NT2/D1 (cell line): ENCODE results near the gene ANKRD2.
"Not testable (repeated sequence)": the region's sequence is repeated elsewhere in the genome, so short reads cannot be mapped to it uniquely, and the experiment has no call there.

Experiments used
- DNase-seq: peaks from one replicate; pipeline ENCODE4 v3.0.0-alpha.2; 2011; ENCODE audit warnings: low read depth, low spot score
- H3K27me3 ChIP-seq: 2 replicates; pipeline ENCODE4 v1.6.0; 2011; ENCODE audit warnings: mild to moderate bottlenecking; ENCODE audit not compliant: insufficient read length, insufficient read depth
- H3K36me3 ChIP-seq: 2 replicates; pipeline ENCODE4 v1.6.1; 2011; ENCODE audit warnings: mild to moderate bottlenecking, low read length, mixed read lengths; ENCODE audit not compliant: insufficient read depth, insufficient read length
- H3K4me1 ChIP-seq: 2 replicates; pipeline ENCODE4 v1.5.1; 2011; ENCODE audit not compliant: insufficient read depth, insufficient read length
- H3K4me3 ChIP-seq: 2 replicates; pipeline ENCODE4 v1.5.1; 2011; ENCODE audit warnings: low read depth; ENCODE audit not compliant: insufficient read length
- H3K9ac ChIP-seq: 2 replicates; pipeline ENCODE4 v1.6.0; 2011; ENCODE audit warnings: low read depth; ENCODE audit not compliant: insufficient read length
- H3K9me3 ChIP-seq: 2 replicates; pipeline ENCODE4 v1.5.1; 2011; ENCODE audit warnings: mild to moderate bottlenecking, low read length; ENCODE audit not compliant: insufficient read depth
- SUZ12 ChIP-seq: IDR thresholded peaks from 2 replicates; pipeline ENCODE4 v1.6.1; 2011; ENCODE audit not compliant: insufficient read length, insufficient read depth; ENCODE audit errors: extremely low read depth
- YY1 ChIP-seq: IDR thresholded peaks from 2 replicates; pipeline ENCODE4 v1.6.1; 2011; ENCODE audit not compliant: insufficient read length, insufficient read depth
- ZNF274 ChIP-seq: IDR thresholded peaks from 2 replicates; pipeline ENCODE4 v1.6.1; 2011; ENCODE audit warnings: mild to moderate bottlenecking, low read depth, low read length

ANKRD2 gene

DNA sequence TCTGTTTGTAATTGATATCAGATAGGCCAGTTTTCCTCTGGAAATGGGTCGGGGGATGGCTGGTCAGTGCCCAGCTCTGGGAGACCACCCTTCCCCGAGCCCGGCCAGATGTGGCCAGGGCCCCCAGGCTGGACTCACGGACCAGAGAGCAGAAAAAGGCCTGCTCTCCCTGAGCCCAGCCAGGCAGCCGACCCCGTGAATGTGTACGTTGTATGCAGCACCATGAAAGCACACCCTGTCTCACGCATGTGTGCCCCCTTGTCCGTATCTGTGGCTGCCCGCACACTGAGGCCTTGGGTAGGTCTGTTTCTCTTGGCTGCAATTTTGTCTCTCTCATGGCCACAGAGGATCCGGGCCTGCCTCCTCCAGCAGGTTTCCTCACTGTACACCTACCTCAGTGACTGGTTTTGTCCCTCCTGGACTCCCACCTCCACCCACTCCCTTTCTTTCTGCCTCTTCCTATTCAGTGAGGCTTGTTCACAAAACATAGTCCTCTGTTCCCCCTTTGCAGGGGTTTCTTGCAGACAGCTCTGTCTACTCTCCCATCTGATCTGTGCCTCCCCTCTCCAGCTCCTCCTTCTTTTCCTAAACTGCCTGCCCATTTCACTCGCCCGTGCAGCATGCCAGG lies 23.6 kb upstream of the ANKRD2 start:
- peaks cover 16% of the 10 kb centered on the region for H3K4me1 ChIP-seq
- H3K9me3 ChIP-seq: no peaks in the 10 kb centered on the region
- TF ChIP-seq YY1 (no peak), SUZ12 (no peak), ZNF274 (no peak)
- H3K36me3 ChIP-seq: peaks cover 3% of the 10 kb centered on the region
- H3K27me3 ChIP-seq: no peaks in the 10 kb centered on the region
- H3K4me3 ChIP-seq: no peak overlapping the region
- no peak overlapping the region for H3K9ac ChIP-seq
- DNase-seq: no peak

GRCh38 chr10:97549587-97550322 lies 22.8 kb upstream of the ANKRD2 start:
- H3K4me3 ChIP-seq: no peak overlapping the region
- H3K9ac ChIP-seq: peak overlapping the region; percentile 26

DNA sequence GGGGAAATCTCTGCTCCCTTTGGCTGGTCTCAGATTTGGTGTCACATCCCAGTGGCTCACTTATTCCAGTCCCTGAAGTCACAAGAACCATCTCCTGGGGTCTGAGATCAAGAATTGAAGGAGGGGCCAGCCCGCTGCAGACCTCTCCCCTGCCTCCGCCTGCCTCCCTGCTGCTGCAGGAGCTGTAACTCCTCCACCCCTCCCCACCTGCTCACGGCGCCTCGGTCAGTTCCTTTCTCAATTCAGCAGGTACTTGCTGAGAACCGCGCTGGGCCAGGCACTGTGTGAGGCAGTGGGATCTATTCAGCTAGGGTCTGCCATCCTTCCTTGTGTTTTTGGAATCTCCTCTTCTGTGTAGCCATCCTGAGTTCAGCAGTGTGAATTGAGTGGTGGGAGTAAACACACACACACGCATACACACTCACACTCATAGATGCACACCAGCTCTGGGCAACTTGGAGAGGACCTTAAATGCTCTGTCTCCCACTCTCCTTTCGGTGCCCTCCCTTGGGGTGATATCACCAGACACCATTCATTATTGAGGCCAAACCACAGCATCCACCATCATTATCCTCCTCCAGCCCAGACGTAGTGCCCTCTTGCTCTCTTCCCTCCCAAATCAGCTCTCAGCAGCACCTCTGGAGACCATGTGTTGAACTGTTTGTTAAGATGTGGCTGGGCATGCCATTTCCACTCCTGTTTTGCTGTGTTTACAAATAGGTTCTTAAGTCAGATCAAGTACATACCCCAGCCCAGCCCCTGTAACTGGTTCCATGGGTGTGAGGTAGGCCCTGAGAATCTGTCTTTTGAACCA lies 22.0 kb upstream of the ANKRD2 start:
- Histone ChIP-seq H3K27me3 (no peaks in the 10 kb centered on the region), H3K4me3 (no peak overlapping the region), H3K36me3 (peaks cover 3% of the 10 kb centered on the region), H3K9ac (peak overlapping the region; percentile 56), H3K4me1 (peaks cover 16% of the 10 kb centered on the region), H3K9me3 (0 out of 2 replicates have a peak, but pooled peaks cover 8% of the 10 kb centered on the region)
- TF ChIP-seq YY1: no peak
- TF ChIP-seq SUZ12: no peak
- TF ChIP-seq ZNF274: no peak
- DNase-seq: no peak

More at GRCh38 chr10:97549587-97550322, 22.8 kb upstream of the ANKRD2 start:
- TF ChIP-seq SUZ12 (no peak), ZNF274 (no peak), YY1 (no peak)
- Histone ChIP-seq H3K9me3 (no peaks in the 10 kb centered on the region), H3K36me3 (peaks cover 3% of the 10 kb centered on the region), H3K4me1 (peaks cover 16% of the 10 kb centered on the region), H3K27me3 (no peaks in the 10 kb centered on the region)
- DNase-seq: no peak

DNA sequence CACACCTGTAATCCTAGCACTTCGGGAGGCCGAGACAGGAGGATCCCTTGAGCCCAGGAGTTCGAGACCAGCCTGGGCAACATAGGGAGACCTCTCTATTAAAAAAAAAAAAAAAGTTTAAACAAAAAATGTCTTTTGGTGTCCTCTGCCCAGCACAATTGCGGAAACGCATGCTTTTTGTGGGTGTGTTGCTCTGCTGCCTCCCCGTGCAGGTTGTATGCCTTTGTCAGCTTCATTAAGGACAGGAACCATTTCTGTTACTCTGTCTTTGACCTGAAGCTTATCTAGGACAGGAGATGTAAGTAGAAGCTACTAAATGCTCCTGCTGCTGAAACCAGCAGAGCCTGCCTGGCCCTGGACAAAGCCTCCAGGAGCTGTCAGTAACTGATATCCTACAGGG lies 21.3 kb upstream of the ANKRD2 start:
- peaks cover 3% of the 10 kb centered on the region for H3K36me3 ChIP-seq
- no peaks in the 10 kb centered on the region for H3K27me3 ChIP-seq
- DNase-seq: no peak
- no peak for TF ChIP-seq YY1
- TF ChIP-seq ZNF274: no peak
- TF ChIP-seq SUZ12: no peak
- H3K4me3 ChIP-seq: no peak overlapping the region
- peaks cover 8% of the 10 kb centered on the region; the same call in 1 of the 2 replicates for H3K9me3 ChIP-seq
- H3K9ac ChIP-seq: no peak overlapping the region
- H3K4me1 ChIP-seq: peaks cover 16% of the 10 kb centered on the region

DNA sequence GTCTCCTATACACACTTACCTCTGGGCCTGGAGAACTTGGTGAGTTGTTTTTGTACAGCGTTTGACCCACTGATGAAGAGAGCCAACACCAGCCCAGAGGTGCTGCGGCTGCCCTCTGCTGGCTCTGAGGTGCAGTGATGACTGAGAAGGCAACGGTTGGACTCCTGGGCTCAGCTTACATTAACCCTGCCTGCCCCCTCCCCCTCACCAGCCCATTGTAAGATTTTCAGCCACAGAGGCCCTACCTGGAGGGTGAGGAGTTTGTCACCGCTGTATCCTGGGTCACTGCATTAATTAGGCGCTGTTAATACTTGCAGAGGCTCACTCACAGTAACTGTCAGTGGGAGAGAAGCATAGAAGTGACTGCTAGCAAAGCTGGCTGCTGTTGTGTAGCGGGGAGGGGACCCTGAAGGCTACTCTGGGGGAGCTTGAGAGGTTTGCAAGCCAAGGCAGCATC lies 19.0 kb upstream of the ANKRD2 start:
- Histone ChIP-seq H3K9me3 (peaks cover 8% of the 10 kb centered on the region; the same call in 1 of the 2 replicates), H3K4me3 (no peak overlapping the region), H3K9ac (no peak overlapping the region), H3K4me1 (peaks cover 11% of the 10 kb centered on the region), H3K36me3 (peaks cover 3% of the 10 kb centered on the region), H3K27me3 (no peaks in the 10 kb centered on the region)
- no peak for DNase-seq
- TF ChIP-seq ZNF274: no peak
- no peak for TF ChIP-seq YY1
- TF ChIP-seq SUZ12: no peak

- not testable (repeated sequence) for H3K9me3 ChIP-seq, H3K36me3 ChIP-seq, H3K9ac ChIP-seq, DNase-seq, H3K4me3 ChIP-seq, H3K27me3 ChIP-seq
- H3K4me1 ChIP-seq: peaks cover 11% of the 10 kb centered on the region
These were observed 18.2 kb upstream of the ANKRD2 start for GRCh38 chr10:97554336-97554735.

GRCh38 chr10:97555541-97555940 lies 17.0 kb upstream of the ANKRD2 start:
- not testable (repeated sequence) for DNase-seq, H3K4me3 ChIP-seq, H3K27me3 ChIP-seq, H3K9ac ChIP-seq, H3K36me3 ChIP-seq, H3K9me3 ChIP-seq, H3K4me1 ChIP-seq

- H3K9me3 ChIP-seq, H3K4me3 ChIP-seq, H3K9ac ChIP-seq, H3K36me3 ChIP-seq, H3K4me1 ChIP-seq, H3K27me3 ChIP-seq, DNase-seq: not testable (repeated sequence)
These were observed 11.7 kb upstream of the ANKRD2 start for GRCh38 chr10:97560731-97561381.

GRCh38 chr10:97561386-97562077 lies 11.0 kb upstream of the ANKRD2 start:
- not testable (repeated sequence) for H3K27me3 ChIP-seq, H3K4me3 ChIP-seq, H3K36me3 ChIP-seq, H3K9ac ChIP-seq, H3K9me3 ChIP-seq, H3K4me1 ChIP-seq, DNase-seq

DNA sequence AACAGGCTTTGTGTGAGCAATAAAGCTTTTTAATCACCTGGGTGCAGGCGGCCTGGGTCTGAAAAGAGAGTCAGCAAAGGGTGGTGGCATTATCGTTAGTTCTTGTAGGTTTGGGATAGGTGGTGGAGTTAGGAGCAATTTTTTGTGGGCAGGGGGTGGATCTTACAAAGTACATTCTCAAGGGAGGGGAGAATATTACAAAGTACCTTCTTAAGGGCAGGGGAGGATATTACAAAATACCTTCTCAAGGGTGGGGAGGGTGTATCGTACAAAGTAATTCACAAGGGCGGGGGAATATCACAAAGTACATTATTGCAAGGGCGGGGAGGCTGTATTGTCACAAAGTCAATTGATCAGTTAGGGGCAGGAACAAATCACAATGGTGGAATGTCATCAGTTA lies 10.2 kb upstream of the ANKRD2 start:
- H3K4me3 ChIP-seq, H3K9me3 ChIP-seq, H3K9ac ChIP-seq, H3K36me3 ChIP-seq, H3K4me1 ChIP-seq, H3K27me3 ChIP-seq, DNase-seq: not testable (repeated sequence)
